Activated T-helper 1 cell treated with anti-CD3 and anti-CD28 coated beads, Interleukin-12 subunit alpha, Interleukin-12 subunit beta, Interleukin-2, Interleukin-4 antibody, amounts not matched to agents 30 ng/mL and 10 ng/mL and 1 ng/mL, durations not matched to agents 14 hours and 24 hours and 36 hours (primary cell): ENCODE data around the gene CLEC16A. TPM values are rescaled to one million over a fixed set of nuclear protein-coding genes. Genes with fewer than 3 reads are reported as not detected.

Experiments used
- DNase-seq: peaks from one replicate; pipeline ENCODE4 v3.0.0; 2021; ENCODE audit warnings: low spot score
- H3K27ac Mint-ChIP-seq: one replicate; pipeline ENCODE4 v1.8.0; 2021; ENCODE audit warnings: mild to moderate bottlenecking, mixed read lengths
- H3K27me3 Mint-ChIP-seq: one replicate; pipeline ENCODE4 v1.8.0; 2022; ENCODE audit warnings: mild to moderate bottlenecking, moderate library complexity, mixed read lengths; ENCODE audit not compliant: insufficient read depth
- H3K36me3 Mint-ChIP-seq: one replicate; pipeline ENCODE4 v1.8.0; 2021; ENCODE audit warnings: low read depth, mixed read lengths
- H3K4me1 Mint-ChIP-seq: one replicate; pipeline ENCODE4 v1.8.0; 2021; ENCODE audit warnings: low read depth, mixed read lengths
- H3K4me3 Mint-ChIP-seq: one replicate; pipeline ENCODE4 v1.8.0; 2021; ENCODE audit warnings: mild to moderate bottlenecking, moderate library complexity, mixed read lengths
- H3K9me3 Mint-ChIP-seq: one replicate; pipeline ENCODE4 v1.8.0; 2021; ENCODE audit warnings: mixed read lengths
- intact Hi-C: fragments of 100-400 bp; cut with micrococcal nuclease; formaldehyde crosslinking; loops from one replicate; pipeline ENCODE4 v1.15.1; 2024
- total RNA-seq: library from RNA; stranded (reverse); gene quantifications from 2 replicates; pipeline ENCODE4 v1.2.3, GENCODE V29; 2022

CLEC16A gene
- total RNA-seq, 1 donor from 2014 or later, result 37.4 TPM

- H3K4me3 Mint-ChIP-seq, result peak overlapping the region; percentile 60
- intact Hi-C loops, result loop anchor here (1.0 to 2.0 kb wide), 14 partner anchors 20 to 303 kb away; no protein-coding TSS in a partner anchor
- peak; percentile 75 for DNase-seq
- peaks cover 68% of the 10 kb centered on the region for H3K4me1 Mint-ChIP-seq
- H3K27ac Mint-ChIP-seq, result peak overlapping the region; percentile 83
- peaks cover 45% of the 10 kb centered on the region for H3K36me3 Mint-ChIP-seq
- no peaks in the 10 kb centered on the region for H3K9me3 Mint-ChIP-seq
- no peaks in the 10 kb centered on the region for H3K27me3 Mint-ChIP-seq
These were observed 107.8 kb downstream of the CLEC16A start for GRCh38 chr16:11051879-11052808.

GRCh38 chr16:11053916-11054460, 109.6 kb downstream of the CLEC16A start:
- Mint-ChIP-seq H3K9me3 (no peaks in the 10 kb centered on the region), H3K36me3 (peaks cover 34% of the 10 kb centered on the region)
- intact Hi-C loops, result loop anchor here (1.0 to 2.0 kb wide), 2 partner anchors 107 to 301 kb away; no protein-coding TSS in a partner anchor

GRCh38 chr16:11056090-11056992, 112.0 kb downstream of the CLEC16A start:
- Mint-ChIP-seq H3K27ac (peak overlapping the region; percentile 59), H3K4me3 (no peak overlapping the region), H3K27me3 (no peaks in the 10 kb centered on the region), H3K4me1 (peaks cover 66% of the 10 kb centered on the region), H3K9me3 (no peaks in the 10 kb centered on the region), H3K36me3 (peaks cover 42% of the 10 kb centered on the region)
- intact Hi-C loops, result loop anchor here (1.0 kb wide), 2 partner anchors 38 to 44 kb away; no protein-coding TSS in a partner anchor
- no peak for DNase-seq

More at GRCh38 chr16:11053916-11054460, 109.6 kb downstream of the CLEC16A start:
- H3K4me1 Mint-ChIP-seq, result peaks cover 70% of the 10 kb centered on the region
- peak overlapping the region; percentile 53 for H3K27ac Mint-ChIP-seq
- no peaks in the 10 kb centered on the region for H3K27me3 Mint-ChIP-seq
- no peak for DNase-seq
- H3K4me3 Mint-ChIP-seq, result no peak overlapping the region

- intact Hi-C loops, result loop anchor here (1.0 kb wide), 2 partner anchors 37 to 43 kb away; no protein-coding TSS in a partner anchor
- no peaks in the 10 kb centered on the region for H3K9me3 Mint-ChIP-seq
- H3K27me3 Mint-ChIP-seq, result no peaks in the 10 kb centered on the region
- peaks cover 59% of the 10 kb centered on the region for H3K4me1 Mint-ChIP-seq
- no peak overlapping the region for H3K4me3 Mint-ChIP-seq
- no peak for DNase-seq
- H3K36me3 Mint-ChIP-seq, result peaks cover 43% of the 10 kb centered on the region
- H3K27ac Mint-ChIP-seq, result peak overlapping the region; percentile 59
These were observed 112.8 kb downstream of the CLEC16A start for GRCh38 chr16:11056993-11057649.

GRCh38 chr16:11057711-11058345, 113.5 kb downstream of the CLEC16A start:
- peaks cover 44% of the 10 kb centered on the region for H3K36me3 Mint-ChIP-seq
- no peak overlapping the region for H3K4me3 Mint-ChIP-seq

GRCh38 chr16:11058832-11059231, 114.5 kb downstream of the CLEC16A start:
- no peaks in the 10 kb centered on the region for H3K9me3 Mint-ChIP-seq
- H3K27me3 Mint-ChIP-seq, result no peaks in the 10 kb centered on the region
- DNase-seq, result no peak
- peaks cover 51% of the 10 kb centered on the region for H3K36me3 Mint-ChIP-seq
- H3K4me1 Mint-ChIP-seq, result peaks cover 50% of the 10 kb centered on the region
- H3K4me3 Mint-ChIP-seq, result no peak overlapping the region
- H3K27ac Mint-ChIP-seq, result no peak overlapping the region
- intact Hi-C loops, result no loop called here

More at GRCh38 chr16:11057711-11058345, 113.5 kb downstream of the CLEC16A start:
- H3K27me3 Mint-ChIP-seq, result no peaks in the 10 kb centered on the region
- intact Hi-C loops, result no loop called here
- no peak overlapping the region for H3K27ac Mint-ChIP-seq
- DNase-seq, result no peak
- H3K4me1 Mint-ChIP-seq, result peaks cover 51% of the 10 kb centered on the region
- no peaks in the 10 kb centered on the region for H3K9me3 Mint-ChIP-seq

- intact Hi-C loops, result no loop called here
- Mint-ChIP-seq H3K27ac (no peak overlapping the region), H3K9me3 (no peaks in the 10 kb centered on the region), H3K4me1 (peaks cover 50% of the 10 kb centered on the region), H3K4me3 (no peak overlapping the region), H3K27me3 (no peaks in the 10 kb centered on the region), H3K36me3 (peaks cover 55% of the 10 kb centered on the region)
- no peak for DNase-seq
These were observed 115.2 kb downstream of the CLEC16A start for GRCh38 chr16:11059588-11059987.

GRCh38 chr16:11060364-11060763, 116.0 kb downstream of the CLEC16A start:
- DNase-seq, result no peak
- Mint-ChIP-seq H3K9me3 (no peaks in the 10 kb centered on the region), H3K36me3 (peaks cover 56% of the 10 kb centered on the region), H3K4me1 (peaks cover 43% of the 10 kb centered on the region), H3K27ac (no peak overlapping the region), H3K27me3 (no peaks in the 10 kb centered on the region), H3K4me3 (no peak overlapping the region)
- intact Hi-C loops, result no loop called here

GRCh38 chr16:11060842-11061241, 116.5 kb downstream of the CLEC16A start:
- DNase-seq, result no peak
- peaks cover 41% of the 10 kb centered on the region for H3K4me1 Mint-ChIP-seq
- H3K36me3 Mint-ChIP-seq, result peaks cover 57% of the 10 kb centered on the region
- no peak overlapping the region for H3K27ac Mint-ChIP-seq
- H3K9me3 Mint-ChIP-seq, result no peaks in the 10 kb centered on the region
- intact Hi-C loops, result no loop called here
- no peaks in the 10 kb centered on the region for H3K27me3 Mint-ChIP-seq
- H3K4me3 Mint-ChIP-seq, result no peak overlapping the region

GRCh38 chr16:11061629-11062270, 117.4 kb downstream of the CLEC16A start:
- no peaks in the 10 kb centered on the region for H3K27me3 Mint-ChIP-seq
- no peaks in the 10 kb centered on the region for H3K9me3 Mint-ChIP-seq
- H3K4me3 Mint-ChIP-seq, result no peak overlapping the region
- peaks cover 55% of the 10 kb centered on the region for H3K36me3 Mint-ChIP-seq
- H3K4me1 Mint-ChIP-seq, result peaks cover 35% of the 10 kb centered on the region
- H3K27ac Mint-ChIP-seq, result no peak overlapping the region
- intact Hi-C loops, result no loop called here
- no peak for DNase-seq

- H3K4me1 Mint-ChIP-seq, result peaks cover 41% of the 10 kb centered on the region
- H3K27ac Mint-ChIP-seq, result no peak overlapping the region
These were observed 119.3 kb downstream of the CLEC16A start for GRCh38 chr16:11063448-11064201.

More at GRCh38 chr16:11063448-11064201, 119.3 kb downstream of the CLEC16A start:
- H3K36me3 Mint-ChIP-seq, result peaks cover 60% of the 10 kb centered on the region
- no peaks in the 10 kb centered on the region for H3K27me3 Mint-ChIP-seq
- no peak for DNase-seq
- intact Hi-C loops, result no loop called here
- no peak overlapping the region for H3K4me3 Mint-ChIP-seq
- H3K9me3 Mint-ChIP-seq, result no peaks in the 10 kb centered on the region
